ENCODE results near the gene SNRK. TPM values are rescaled to one million over a fixed set of nuclear protein-coding genes. Genes with fewer than 3 reads are reported as not detected.

The SNRK gene
- total RNA-seq, 1 experiment from 2014 or later, result 14.4 TPM

- POLR2A ChIA-PET (ENCODE audit: unreplicated experiment), result no interaction called here
- intact Hi-C loops (cut with micrococcal nuclease; ENCODE audit: unreplicated experiment), result no loop called here
- TF ChIP-seq CTCF (conservative IDR thresholded peaks at IDR 0.05), result no peak
- no peak for TF ChIP-seq EZH2 (IDR thresholded peaks at IDR 0.05; ENCODE audit: low read depth)
- CTCF ChIA-PET, result no interaction called here
- H3F3A ChIP-seq (ENCODE audit: insufficient read depth, low read depth), result no peaks in the 10 kb centered on the region
- DNase-seq, result no peak
- H3K27me3 ChIP-seq (ENCODE audit: insufficient read depth, low read depth), result no peaks in the 10 kb centered on the region
- no peak overlapping the region for H3K4me3 ChIP-seq
- no peaks in the 10 kb centered on the region for H3K79me2 ChIP-seq (ENCODE audit: low read depth)
- H3K4me1 ChIP-seq (replicated peaks; ENCODE audit: insufficient read depth), result no peaks in the 10 kb centered on the region
- H2AFZ ChIP-seq, result no peak overlapping the region
- no peak overlapping the region for H3K27ac ChIP-seq
- no peak overlapping the region for H3K4me2 ChIP-seq
- H3K9me3 ChIP-seq (ENCODE audit: insufficient read depth, low read depth), result no peaks in the 10 kb centered on the region
- no peaks in the 10 kb centered on the region for H3K36me3 ChIP-seq (ENCODE audit: low read depth)
- no TSS peak for BruUV-seq (replicated peaks)
- H4K20me1 ChIP-seq (ENCODE audit: insufficient read depth), result no peaks in the 10 kb centered on the region
- no peaks in the 10 kb centered on the region for H3K9me2 ChIP-seq (ENCODE audit: insufficient read depth)
These were observed 87.2 kb downstream of the SNRK start for GRCh38 chr3:43373560-43373928.

- H3K27me3 ChIP-seq (ENCODE audit: insufficient read depth, low read depth), result no peaks in the 10 kb centered on the region
- BruUV-seq (replicated peaks), result no TSS peak
- CTCF ChIA-PET, result interaction anchor here (0.6 kb wide), 2 partner anchors 155 to 417 kb away, joined by 4 to 5 read pairs; no protein-coding TSS in a partner anchor
- no peaks in the 10 kb centered on the region for H3K79me2 ChIP-seq (ENCODE audit: low read depth)
- no peaks in the 10 kb centered on the region for H4K20me1 ChIP-seq (ENCODE audit: insufficient read depth)
- no peaks in the 10 kb centered on the region for H3K36me3 ChIP-seq (ENCODE audit: low read depth)
- intact Hi-C loops (cut with micrococcal nuclease; ENCODE audit: unreplicated experiment), result loop anchor here (1.0 to 2.0 kb wide), 2 partner anchors 216 to 417 kb away; no protein-coding TSS in a partner anchor
- H3K27ac ChIP-seq, result no peak overlapping the region
- H3K4me2 ChIP-seq, result no peak overlapping the region
- no peaks in the 10 kb centered on the region for H3K9me2 ChIP-seq (ENCODE audit: insufficient read depth)
- no peaks in the 10 kb centered on the region for H3K9me3 ChIP-seq (ENCODE audit: insufficient read depth, low read depth)
- POLR2A ChIA-PET (ENCODE audit: unreplicated experiment), result no interaction called here
- H2AFZ ChIP-seq, result no peak overlapping the region
- DNase-seq, result peak; percentile 27 to 39
- H3F3A ChIP-seq (ENCODE audit: insufficient read depth, low read depth), result no peaks in the 10 kb centered on the region
- no peaks in the 10 kb centered on the region for H3K4me1 ChIP-seq (replicated peaks; ENCODE audit: insufficient read depth)
- H3K4me3 ChIP-seq, result no peak overlapping the region
- TF ChIP-seq CTCF (conservative IDR thresholded peaks at IDR 0.05), result peak; percentile 71
- no peak for TF ChIP-seq EZH2 (IDR thresholded peaks at IDR 0.05; ENCODE audit: low read depth)
These were observed 92.0 kb downstream of the SNRK start for GRCh38 chr3:43378066-43378935.

GRCh38 chr3:43379343-43379742 lies 93.0 kb downstream of the SNRK start:
- POLR2A ChIA-PET (ENCODE audit: unreplicated experiment), result no interaction called here
- CTCF ChIA-PET, result no interaction called here
- no peaks in the 10 kb centered on the region for H4K20me1 ChIP-seq (ENCODE audit: insufficient read depth)
- H3K9me2 ChIP-seq (ENCODE audit: insufficient read depth), result no peaks in the 10 kb centered on the region
- no peak overlapping the region for H2AFZ ChIP-seq
- no peaks in the 10 kb centered on the region for H3K9me3 ChIP-seq (ENCODE audit: insufficient read depth, low read depth)
- no peak for TF ChIP-seq CTCF (conservative IDR thresholded peaks at IDR 0.05)
- TF ChIP-seq EZH2 (IDR thresholded peaks at IDR 0.05; ENCODE audit: low read depth), result no peak
- no peak overlapping the region for H3K4me2 ChIP-seq
- H3K4me3 ChIP-seq, result no peak overlapping the region
- no peak overlapping the region for H3K27ac ChIP-seq
- no peaks in the 10 kb centered on the region for H3F3A ChIP-seq (ENCODE audit: insufficient read depth, low read depth)
- no peak for DNase-seq
- H3K79me2 ChIP-seq (ENCODE audit: low read depth), result no peaks in the 10 kb centered on the region
- intact Hi-C loops (cut with micrococcal nuclease; ENCODE audit: unreplicated experiment), result loop anchor here (2.0 kb wide), 1 partner anchor 217 kb away; no protein-coding TSS in a partner anchor
- H3K27me3 ChIP-seq (ENCODE audit: insufficient read depth, low read depth), result no peaks in the 10 kb centered on the region
- no TSS peak for BruUV-seq (replicated peaks)
- H3K4me1 ChIP-seq (replicated peaks; ENCODE audit: insufficient read depth), result no peaks in the 10 kb centered on the region
- H3K36me3 ChIP-seq (ENCODE audit: low read depth), result no peaks in the 10 kb centered on the region
